ENCODE results near the gene ABCC8.

DNA sequence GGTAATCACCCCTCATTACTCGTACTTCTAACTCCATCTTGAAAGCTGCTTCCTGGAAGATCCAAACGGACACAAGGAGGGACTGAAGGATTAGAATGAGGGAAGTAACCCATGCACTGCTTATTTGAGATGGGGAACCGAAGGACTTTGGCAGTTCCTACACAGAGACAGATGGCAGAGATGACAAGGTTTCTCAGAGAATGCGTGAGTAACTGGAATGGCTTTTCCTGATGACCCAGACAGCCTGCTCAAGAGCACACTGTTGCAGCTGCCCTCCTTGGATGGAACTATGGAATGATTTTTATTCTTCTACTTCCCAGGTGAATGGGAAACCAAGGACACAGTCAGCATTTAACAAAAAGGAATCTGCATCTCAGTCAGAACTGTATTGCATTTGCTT, 95.5 kb downstream of the ABCC8 start:
- TF ChIP-seq, protein P1, sequence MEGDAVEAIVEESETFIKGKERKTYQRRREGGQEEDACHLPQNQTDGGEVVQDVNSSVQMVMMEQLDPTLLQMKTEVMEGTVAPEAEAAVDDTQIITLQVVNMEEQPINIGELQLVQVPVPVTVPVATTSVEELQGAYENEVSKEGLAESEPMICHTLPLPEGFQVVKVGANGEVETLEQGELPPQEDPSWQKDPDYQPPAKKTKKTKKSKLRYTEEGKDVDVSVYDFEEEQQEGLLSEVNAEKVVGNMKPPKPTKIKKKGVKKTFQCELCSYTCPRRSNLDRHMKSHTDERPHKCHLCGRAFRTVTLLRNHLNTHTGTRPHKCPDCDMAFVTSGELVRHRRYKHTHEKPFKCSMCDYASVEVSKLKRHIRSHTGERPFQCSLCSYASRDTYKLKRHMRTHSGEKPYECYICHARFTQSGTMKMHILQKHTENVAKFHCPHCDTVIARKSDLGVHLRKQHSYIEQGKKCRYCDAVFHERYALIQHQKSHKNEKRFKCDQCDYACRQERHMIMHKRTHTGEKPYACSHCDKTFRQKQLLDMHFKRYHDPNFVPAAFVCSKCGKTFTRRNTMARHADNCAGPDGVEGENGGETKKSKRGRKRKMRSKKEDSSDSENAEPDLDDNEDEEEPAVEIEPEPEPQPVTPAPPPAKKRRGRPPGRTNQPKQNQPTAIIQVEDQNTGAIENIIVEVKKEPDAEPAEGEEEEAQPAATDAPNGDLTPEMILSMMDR (tag by site-specific recombination; IDR thresholded peaks at IDR 0.05): no peak
- TF ChIP-seq, protein P2, sequence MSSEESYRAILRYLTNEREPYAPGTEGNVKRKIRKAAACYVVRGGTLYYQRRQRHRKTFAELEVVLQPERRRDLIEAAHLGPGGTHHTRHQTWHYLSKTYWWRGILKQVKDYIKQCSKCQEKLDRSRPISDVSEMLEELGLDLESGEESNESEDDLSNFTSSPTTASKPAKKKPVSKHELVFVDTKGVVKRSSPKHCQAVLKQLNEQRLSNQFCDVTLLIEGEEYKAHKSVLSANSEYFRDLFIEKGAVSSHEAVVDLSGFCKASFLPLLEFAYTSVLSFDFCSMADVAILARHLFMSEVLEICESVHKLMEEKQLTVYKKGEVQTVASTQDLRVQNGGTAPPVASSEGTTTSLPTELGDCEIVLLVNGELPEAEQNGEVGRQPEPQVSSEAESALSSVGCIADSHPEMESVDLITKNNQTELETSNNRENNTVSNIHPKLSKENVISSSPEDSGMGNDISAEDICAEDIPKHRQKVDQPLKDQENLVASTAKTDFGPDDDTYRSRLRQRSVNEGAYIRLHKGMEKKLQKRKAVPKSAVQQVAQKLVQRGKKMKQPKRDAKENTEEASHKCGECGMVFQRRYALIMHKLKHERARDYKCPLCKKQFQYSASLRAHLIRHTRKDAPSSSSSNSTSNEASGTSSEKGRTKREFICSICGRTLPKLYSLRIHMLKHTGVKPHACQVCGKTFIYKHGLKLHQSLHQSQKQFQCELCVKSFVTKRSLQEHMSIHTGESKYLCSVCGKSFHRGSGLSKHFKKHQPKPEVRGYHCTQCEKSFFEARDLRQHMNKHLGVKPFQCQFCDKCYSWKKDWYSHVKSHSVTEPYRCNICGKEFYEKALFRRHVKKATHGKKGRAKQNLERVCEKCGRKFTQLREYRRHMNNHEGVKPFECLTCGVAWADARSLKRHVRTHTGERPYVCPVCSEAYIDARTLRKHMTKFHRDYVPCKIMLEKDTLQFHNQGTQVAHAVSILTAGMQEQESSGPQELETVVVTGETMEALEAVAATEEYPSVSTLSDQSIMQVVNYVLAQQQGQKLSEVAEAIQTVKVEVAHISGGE (tag by site-specific recombination; conservative IDR thresholded peaks at IDR 0.05; ENCODE audit: low read depth): no peak
- TF ChIP-seq, protein P3, sequence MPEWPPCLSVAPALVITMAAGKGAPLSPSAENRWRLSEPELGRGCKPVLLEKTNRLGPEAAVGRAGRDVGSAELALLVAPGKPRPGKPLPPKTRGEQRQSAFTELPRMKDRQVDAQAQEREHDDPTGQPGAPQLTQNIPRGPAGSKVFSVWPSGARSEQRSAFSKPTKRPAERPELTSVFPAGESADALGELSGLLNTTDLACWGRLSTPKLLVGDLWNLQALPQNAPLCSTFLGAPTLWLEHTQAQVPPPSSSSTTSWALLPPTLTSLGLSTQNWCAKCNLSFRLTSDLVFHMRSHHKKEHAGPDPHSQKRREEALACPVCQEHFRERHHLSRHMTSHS (tag by site-specific recombination; IDR thresholded peaks at IDR 0.05): no peak
- TF ChIP-seq ZNF501 (tag by site-specific recombination; IDR thresholded peaks at IDR 0.05) (no peak), ZNF561 (tag by site-specific recombination; IDR thresholded peaks at IDR 0.05; ENCODE audit: borderline replicate concordance) (no peak), ZNF146 (tag by site-specific recombination; IDR thresholded peaks at IDR 0.05) (no peak), ZNF391 (tag by site-specific recombination; IDR thresholded peaks at IDR 0.05; ENCODE audit: borderline replicate concordance, low read depth) (no peak)
- TF ChIP-seq, protein P4, sequence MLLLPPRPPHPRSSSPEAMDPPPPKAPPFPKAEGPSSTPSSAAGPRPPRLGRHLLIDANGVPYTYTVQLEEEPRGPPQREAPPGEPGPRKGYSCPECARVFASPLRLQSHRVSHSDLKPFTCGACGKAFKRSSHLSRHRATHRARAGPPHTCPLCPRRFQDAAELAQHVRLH (tag by site-specific recombination; IDR thresholded peaks at IDR 0.05): no peak
- TF ChIP-seq, protein P5, sequence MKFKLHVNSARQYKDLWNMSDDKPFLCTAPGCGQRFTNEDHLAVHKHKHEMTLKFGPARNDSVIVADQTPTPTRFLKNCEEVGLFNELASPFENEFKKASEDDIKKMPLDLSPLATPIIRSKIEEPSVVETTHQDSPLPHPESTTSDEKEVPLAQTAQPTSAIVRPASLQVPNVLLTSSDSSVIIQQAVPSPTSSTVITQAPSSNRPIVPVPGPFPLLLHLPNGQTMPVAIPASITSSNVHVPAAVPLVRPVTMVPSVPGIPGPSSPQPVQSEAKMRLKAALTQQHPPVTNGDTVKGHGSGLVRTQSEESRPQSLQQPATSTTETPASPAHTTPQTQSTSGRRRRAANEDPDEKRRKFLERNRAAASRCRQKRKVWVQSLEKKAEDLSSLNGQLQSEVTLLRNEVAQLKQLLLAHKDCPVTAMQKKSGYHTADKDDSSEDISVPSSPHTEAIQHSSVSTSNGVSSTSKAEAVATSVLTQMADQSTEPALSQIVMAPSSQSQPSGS (tag by site-specific recombination; IDR thresholded peaks at IDR 0.05; ENCODE audit: low read depth): no peak
- TF ChIP-seq, protein P6, sequence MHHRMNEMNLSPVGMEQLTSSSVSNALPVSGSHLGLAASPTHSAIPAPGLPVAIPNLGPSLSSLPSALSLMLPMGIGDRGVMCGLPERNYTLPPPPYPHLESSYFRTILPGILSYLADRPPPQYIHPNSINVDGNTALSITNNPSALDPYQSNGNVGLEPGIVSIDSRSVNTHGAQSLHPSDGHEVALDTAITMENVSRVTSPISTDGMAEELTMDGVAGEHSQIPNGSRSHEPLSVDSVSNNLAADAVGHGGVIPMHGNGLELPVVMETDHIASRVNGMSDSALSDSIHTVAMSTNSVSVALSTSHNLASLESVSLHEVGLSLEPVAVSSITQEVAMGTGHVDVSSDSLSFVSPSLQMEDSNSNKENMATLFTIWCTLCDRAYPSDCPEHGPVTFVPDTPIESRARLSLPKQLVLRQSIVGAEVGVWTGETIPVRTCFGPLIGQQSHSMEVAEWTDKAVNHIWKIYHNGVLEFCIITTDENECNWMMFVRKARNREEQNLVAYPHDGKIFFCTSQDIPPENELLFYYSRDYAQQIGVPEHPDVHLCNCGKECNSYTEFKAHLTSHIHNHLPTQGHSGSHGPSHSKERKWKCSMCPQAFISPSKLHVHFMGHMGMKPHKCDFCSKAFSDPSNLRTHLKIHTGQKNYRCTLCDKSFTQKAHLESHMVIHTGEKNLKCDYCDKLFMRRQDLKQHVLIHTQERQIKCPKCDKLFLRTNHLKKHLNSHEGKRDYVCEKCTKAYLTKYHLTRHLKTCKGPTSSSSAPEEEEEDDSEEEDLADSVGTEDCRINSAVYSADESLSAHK (tag by site-specific recombination; IDR thresholded peaks at IDR 0.05): no peak
